Choroid plexus epithelial cell (primary cell): ENCODE data around the gene DMRTB1.

ENCODE experiments used
- DNase-seq: peaks from one replicate; pipeline ENCODE4 v3.0.0-alpha.2; 2010; ENCODE audit warnings: low read depth
- H3K4me3 ChIP-seq: 2 replicates; pipeline ENCODE4 v1.5.1; 2011; ENCODE audit warnings: low read depth, mild to moderate bottlenecking, control low read depth, low read length, moderate library complexity
- CTCF ChIP-seq: conservative IDR thresholded peaks from 2 replicates; pipeline ENCODE4 v1.5.1; 2011; ENCODE audit warnings: low read depth, mild to moderate bottlenecking, control low read depth, inconsistent platforms, low read length, moderate library complexity

Gene DMRTB1

GRCh38 chr1:53480678-53481077, 21.5 kb downstream of the DMRTB1 start:
- no peak overlapping the region for H3K4me3 ChIP-seq
- no peak for DNase-seq
- no peak for TF ChIP-seq CTCF

- no peak overlapping the region for H3K4me3 ChIP-seq
- DNase-seq: no peak
- no peak for TF ChIP-seq CTCF
These were observed 22.3 kb downstream of the DMRTB1 start for GRCh38 chr1:53481456-53481855.

GRCh38 chr1:53482441-53483153, 23.4 kb downstream of the DMRTB1 start:
- H3K4me3 ChIP-seq: no peak overlapping the region
- TF ChIP-seq CTCF: no peak
- DNase-seq: no peak

GRCh38 chr1:53483170-53483569, 24.0 kb downstream of the DMRTB1 start:
- H3K4me3 ChIP-seq: no peak overlapping the region
- TF ChIP-seq CTCF: no peak
- no peak for DNase-seq

GRCh38 chr1:53483656-53484055, 24.5 kb downstream of the DMRTB1 start:
- TF ChIP-seq CTCF: no peak
- H3K4me3 ChIP-seq: no peak overlapping the region
- no peak for DNase-seq

- H3K4me3 ChIP-seq: no peak overlapping the region
- no peak for DNase-seq
- no peak for TF ChIP-seq CTCF
These were observed 25.7 kb downstream of the DMRTB1 start for GRCh38 chr1:53484705-53485477.
